GM19193 (cell line): ENCODE results near the gene ANK3.

ENCODE experiments used
- POLR2A ChIP-seq: IDR thresholded peaks from 4 replicates; pipeline ENCODE4 v1.6.1; 2011; ENCODE audit not compliant: insufficient read depth, insufficient read length; ENCODE audit errors: extremely low read depth

Gene ANK3

DNA sequence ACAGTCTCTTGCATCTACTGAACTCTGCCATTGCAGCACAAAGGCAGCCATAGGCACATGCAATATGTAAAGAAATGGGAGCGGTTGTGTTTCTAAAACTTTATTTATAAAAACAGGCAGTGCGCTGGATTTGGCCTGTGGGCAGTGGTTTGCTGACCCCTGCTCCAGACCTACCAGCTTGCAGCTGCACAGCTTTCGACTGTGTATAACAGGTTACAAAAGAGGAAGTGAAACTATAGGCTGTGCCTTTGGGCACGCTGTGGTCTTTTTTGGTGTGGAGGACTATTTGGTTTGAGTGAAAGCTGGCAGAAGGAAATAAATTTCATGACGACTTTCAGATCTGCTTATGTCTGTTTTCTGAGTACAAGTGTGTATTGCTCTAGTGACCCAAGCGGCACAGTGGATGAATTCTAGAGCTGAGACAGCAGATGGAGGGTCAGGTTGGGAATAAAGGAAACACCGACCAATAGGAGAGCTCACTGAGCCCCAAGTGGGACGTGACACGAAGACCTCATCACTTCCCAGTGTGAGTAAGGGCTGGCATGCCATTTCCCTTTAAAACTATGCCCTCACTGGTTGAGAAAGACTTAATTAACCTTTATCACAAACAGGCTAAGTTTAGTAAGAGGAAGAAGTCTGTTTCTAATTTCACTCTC lies 152.7 kb downstream of the ANK3 start:
- TF ChIP-seq POLR2A: no peak

DNA sequence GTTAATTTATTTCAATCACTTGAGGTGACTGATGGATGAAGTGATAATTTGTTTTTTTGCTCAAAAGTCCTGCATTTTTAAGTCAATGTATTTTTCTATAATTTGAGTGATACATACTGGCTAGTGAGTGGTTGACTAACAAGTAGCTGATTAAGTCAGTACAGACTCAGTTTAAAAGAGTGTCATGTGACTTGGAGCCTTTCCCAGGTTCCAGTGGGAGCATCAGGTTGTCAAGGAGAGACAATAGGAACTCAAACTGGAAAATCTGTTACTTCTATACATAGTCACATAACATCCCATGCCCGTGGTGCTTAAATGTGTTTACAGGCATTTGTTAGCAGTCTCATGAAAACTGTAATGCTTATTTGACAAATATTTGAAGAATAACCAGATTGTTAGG lies 154.7 kb downstream of the ANK3 start:
- no peak for TF ChIP-seq POLR2A

DNA sequence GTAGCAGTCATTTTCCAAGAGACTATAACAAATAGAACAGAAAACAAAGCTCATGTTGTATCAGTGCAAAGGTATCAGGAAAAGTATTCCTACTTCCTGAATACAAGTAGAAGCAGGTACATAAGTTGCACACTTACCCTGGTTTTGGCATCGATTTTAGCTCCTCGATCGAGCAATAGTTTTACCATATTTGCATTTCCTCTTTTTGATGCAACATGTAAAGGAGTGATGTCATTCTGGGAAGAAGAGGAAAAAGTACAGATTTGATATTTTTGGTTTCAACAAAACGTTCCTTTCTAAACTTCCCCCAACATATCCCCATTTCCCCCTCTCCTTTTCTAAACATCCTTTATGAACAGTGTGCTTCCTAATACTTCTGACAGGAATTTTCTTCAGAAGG lies 155.1 kb downstream of the ANK3 start:
- no peak for TF ChIP-seq POLR2A

DNA sequence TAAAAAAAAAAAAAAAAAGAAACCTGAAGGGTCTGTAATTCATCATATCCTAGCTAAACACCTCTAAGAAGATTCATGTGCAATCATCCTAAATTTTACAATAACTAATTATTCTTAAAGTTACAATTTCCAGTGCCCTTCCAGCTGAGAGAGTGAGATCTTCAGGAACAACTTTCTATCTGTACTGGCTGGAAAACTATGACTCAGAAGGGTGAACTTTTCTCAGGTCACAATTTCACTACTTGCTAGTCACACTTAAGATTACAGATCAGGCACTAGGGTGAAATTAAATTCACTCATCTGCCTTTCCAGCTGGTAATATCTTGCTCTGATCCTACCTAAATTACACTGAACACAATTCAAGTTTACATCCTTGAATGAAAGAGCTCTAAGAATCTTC lies 158.8 kb downstream of the ANK3 start:
- TF ChIP-seq POLR2A: no peak

DNA sequence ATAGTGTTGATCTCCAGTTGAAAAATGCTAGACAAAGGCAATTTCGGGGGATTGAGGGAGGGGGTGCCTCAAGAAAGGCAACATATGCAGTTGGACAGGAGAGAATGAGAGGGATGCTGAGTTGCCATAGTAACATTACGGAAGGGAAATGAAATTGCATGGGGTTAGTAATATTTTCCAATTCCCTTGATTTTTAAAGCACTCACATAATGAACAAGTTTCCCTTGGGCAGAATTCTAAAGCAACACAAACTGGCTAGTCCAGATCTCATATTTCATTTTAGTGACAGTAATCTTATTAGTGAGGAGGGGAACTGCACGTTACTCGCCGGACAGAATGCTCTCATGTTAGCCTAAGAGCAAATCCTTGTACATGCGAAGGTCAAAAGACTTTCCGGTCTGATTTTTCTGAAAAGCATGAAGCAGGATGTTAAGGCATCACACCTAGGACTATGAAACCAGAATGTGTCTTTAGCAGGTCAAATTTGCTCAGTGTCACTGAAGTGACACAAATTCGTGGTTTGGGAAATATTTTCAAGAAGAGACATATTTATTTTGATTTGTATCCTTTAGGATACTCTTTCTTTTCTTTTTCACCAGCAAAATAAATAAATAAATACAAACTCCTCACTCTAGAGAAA lies 165.5 kb downstream of the ANK3 start:
- no peak for TF ChIP-seq POLR2A

DNA sequence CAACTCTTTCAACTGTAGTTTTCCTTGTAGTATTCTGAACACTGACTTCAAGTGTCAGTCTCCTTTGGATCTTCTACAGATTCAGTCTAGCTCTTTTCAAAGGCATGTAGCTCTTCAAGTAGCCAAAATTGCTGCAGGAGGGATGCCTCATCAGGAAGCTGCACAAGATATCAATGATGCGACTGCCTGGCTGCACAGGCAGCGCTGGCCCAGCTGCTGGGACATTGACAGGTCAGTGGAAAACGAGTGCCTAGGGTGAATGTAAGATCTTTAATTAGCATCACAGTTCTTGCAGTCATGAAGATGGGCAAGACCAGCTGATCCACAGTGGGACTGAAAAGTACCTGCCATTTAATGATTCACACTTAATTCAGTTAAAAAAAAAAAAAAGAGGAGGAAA lies 167.6 kb downstream of the ANK3 start:
- no peak for TF ChIP-seq POLR2A

DNA sequence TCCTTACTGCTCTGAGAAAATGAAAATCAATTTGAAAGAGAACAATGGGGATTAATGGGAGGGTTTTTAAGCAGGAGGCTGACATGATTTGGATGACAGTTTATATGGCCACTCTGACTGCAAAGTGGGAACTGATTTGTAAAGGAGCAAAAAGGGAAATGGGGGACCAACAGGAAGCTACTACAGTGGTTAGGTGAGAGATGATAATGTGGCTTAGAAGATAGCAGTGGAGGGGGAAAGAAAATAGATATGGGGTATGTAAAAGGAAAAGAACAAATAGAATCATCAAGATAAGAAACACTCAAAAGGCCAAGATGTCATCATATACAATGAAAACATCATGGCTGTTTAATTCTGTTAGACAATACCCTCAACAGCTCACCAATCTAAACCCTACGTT lies 177.5 kb downstream of the ANK3 start:
- no peak for TF ChIP-seq POLR2A

DNA sequence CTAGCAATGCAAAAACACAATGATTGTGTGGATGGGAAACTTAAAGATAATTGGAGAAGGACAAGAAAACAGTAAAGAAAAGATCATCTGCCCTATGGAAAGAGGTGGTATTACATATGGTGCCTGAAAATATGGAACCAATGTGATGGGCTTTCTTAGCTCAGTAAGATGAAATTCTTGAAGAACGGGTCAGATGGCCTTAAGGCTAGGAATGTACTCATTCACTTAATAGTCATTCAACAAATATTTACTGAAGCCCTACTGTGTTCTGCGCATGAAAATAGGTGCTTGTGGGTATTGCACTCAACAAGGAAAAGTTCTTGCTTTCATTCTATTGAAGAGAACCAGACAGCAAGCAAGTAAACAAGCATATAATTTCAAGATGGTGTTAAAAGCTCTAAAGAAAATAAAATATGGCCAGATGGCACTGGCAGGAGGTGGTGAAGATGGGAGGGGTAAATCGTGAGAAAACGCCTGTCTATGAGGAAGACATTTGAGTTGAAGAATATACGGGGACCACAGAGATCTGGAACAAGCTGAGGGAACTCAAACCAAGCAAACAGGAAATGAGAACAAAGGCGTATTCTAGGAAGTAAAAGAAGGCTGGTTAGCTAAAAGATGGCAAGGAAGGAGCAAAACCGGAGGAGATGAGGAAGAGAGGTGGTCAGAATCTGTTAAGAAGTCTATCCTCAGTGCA lies 179.7 kb downstream of the ANK3 start:
- no peak for TF ChIP-seq POLR2A

DNA sequence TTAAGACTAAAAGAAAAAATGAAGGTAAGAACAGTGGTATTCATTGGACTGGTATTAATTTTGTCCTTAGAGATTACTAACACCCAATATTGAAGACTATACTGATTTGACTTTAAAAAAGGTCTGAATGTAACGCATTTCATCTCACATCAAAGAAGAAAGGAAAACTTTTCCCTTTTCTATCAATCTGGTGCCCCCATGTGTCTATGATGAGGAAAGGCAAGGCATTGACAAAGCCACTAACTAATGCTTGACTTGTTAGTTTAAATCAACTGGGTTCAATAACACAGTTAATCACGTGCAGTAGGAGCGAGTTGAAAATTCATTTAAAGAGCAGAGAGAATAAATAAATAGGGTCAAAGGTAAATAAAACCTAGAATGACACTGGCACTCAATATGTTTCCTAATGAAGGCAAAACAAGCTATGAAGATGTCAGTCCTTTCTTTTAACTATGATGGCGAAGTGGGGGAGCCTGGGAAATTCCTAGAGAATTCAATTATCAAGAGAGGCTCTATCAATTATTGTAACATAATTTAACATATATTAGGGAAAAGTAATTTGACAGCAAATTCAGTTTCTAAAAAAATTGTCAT lies 180.9 kb downstream of the ANK3 start:
- TF ChIP-seq POLR2A: no peak

DNA sequence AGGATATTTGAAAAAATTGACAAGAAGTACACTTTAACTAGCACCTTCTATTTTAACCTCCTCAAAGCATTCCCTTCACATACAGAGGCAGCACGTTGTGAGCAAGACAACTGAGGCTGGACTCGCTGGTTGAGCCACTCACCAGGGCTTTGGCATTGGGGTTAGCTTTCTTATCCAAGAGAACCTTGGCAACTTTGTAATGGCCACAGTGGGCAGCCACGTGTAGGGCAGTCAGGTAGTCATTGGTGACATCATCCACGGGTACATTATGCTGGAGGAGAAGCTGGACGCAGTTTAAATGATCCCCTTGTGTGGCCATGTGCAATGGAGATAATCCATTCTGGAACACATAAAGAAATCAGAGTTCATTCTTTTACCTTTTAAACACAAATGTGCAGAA lies 181.8 kb downstream of the ANK3 start:
- no peak for TF ChIP-seq POLR2A

DNA sequence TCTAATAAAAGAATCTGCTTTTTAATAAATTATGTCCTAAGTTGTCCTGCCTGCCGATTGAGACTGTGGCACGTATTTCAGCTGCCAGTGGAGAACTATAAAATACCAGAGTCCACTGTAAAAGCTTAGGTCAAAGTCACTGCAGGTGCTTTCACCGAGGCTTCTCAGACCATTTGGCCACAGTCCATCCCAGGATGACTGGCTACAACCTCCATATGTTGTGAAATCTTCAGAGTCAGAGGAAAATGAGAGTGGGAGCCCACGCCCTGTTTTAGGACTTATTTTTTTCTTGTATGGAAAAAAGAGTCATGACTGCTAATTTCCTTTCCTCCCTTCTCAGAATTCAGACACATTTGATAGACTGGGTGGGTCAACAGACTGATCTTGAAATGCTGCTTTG lies 182.9 kb downstream of the ANK3 start:
- TF ChIP-seq POLR2A: no peak

DNA sequence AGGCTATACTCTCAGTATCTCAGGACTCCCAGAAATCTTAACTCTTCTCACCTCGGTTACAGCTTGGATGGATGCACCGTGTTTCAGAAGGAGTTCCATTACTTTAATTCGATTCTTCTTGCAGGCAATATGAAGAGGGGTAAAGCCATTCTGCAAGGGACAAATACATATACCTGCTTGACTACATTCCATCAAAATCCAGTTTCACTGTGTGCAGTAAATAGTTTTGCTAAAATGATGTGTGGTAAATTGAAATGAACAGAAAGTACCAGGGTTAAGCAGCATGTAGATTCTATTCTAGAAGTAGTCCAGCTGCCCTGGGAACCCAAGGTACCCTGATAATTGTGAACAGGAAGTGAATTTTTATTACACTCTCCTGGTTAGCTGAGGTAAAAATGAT lies 183.9 kb downstream of the ANK3 start:
- TF ChIP-seq POLR2A: no peak

DNA sequence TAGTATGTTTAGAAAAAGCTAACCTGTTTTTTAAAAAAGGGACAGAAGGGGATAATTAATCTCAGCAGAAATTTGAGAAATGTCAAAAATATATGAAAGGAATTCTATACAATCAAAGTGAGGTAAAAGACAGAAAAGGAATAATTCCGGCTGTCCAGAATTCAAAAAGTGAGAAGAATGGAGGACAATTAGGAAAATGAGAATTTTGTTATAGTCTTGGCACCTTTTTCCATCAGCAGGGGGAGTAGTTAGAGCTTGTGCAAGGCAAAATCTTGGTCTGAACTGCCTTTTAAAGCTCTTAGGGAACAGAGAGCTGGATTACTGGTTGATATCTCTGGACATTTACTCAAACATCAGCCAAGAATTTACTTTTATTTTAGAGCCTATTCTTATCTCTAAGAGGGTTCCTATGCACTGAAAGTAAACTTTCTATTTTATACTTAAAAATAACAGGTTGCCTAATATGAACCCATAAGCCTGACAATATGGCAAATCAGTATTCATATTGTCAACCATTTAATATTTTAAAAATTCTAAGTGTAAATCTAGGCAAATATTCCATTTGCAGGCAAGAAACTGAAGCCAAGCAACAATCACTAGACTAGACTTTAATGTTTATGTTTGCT lies 185.6 kb downstream of the ANK3 start:
- no peak for TF ChIP-seq POLR2A

DNA sequence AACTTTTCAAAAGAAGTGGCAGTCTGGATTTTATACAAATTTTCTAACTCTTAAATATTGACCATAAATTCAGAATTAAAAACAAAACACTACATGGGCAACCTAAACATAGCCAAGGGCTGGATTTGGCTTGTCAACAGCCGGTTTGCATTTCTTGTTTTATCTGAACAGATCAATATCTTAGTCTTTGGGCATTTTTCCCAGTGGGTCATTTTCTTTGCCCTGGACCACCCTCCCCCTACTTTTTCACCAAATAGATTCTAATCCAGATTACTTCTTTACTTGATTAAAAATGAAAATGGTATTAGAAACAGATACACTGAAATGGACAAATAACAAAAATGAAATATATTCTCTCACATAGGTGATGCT lies 189.0 kb downstream of the ANK3 start:
- no peak for TF ChIP-seq POLR2A

DNA sequence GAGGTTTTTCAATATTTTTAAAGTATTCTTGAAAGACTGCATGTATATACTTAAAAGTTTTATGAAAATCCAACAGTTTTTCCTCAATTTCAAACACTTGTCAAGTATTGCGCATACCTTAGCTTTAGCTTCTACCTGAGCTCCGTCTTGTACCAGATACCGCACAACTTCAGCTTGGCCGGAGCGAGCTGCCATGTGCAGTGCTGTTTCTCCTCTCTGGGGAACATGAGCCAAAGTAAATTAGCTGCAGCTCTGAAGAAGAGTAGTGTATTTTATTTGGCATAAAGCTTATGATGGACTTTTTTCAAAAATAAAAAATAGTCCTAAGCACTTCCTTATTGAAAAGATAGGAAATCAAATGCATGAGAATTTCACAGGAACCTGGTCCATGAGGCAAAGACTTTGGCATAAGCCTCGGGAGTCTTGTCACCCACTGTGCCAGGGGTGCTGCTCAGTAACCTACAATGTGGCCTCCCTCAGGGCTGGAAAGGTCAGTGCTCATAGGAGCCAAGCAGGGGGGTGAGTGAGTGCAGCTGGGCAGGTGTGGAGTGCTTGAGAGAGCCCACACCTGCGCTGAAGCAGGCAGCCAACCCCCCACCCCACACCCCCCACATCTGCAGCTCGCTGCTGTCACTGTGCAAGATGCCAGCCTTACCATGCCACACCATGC lies 189.5 kb downstream of the ANK3 start:
- no peak for TF ChIP-seq POLR2A
